ENCODE data around the gene METTL26. TPM values are rescaled to one million over a fixed set of nuclear protein-coding genes. Genes with fewer than 3 reads are reported as not detected.
"Not testable (repeated sequence)": the region's sequence is repeated elsewhere in the genome, so short reads cannot be mapped to it uniquely, and the experiment has no call there.

Gene METTL26
- total RNA-seq, 1 experiment from 2014 or later, result 132 TPM

DNA sequence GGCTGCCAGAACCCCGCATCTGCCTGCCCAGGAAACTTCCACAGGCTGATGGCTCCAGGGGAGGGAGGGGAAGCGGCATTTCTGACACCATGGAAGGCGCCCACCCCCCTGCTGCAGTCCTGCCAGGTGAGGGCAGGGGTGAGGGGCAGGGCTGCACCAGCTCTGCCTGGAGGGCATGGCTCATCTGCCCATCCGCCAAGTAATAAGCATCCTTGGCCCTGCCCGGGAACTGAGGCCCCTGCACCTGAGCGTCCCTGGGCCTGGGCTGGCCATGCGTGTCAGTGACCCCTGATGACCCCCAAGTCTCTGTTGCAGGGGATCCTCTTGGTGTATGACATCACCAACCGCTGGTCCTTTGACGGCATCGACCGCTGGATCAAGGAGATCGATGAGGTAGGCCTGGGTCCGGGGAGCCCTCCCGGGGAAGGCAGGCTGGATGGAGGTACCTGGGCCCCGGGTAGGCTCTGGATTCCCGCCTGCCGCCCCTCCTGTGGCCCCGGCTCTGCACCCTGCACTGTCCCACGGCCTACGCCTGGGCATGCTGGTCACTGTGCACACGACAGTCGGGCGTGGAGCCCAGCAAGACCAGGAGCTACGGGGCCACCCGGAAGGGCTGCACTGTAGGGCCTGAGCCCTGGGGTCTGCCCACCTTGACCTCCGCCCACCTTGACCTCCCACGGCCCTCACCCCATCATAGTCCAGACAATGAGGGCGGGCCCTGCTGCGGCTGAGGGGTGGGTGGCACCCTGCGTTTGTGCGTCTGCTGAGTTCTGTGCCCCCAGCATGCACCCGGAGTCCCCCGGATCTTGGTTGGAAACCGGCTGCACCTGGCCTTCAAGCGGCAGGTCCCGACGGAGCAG lies 10.8 kb downstream of the METTL26 start:
- no peak for DNase-seq (ENCODE audit: low read depth)

DNA sequence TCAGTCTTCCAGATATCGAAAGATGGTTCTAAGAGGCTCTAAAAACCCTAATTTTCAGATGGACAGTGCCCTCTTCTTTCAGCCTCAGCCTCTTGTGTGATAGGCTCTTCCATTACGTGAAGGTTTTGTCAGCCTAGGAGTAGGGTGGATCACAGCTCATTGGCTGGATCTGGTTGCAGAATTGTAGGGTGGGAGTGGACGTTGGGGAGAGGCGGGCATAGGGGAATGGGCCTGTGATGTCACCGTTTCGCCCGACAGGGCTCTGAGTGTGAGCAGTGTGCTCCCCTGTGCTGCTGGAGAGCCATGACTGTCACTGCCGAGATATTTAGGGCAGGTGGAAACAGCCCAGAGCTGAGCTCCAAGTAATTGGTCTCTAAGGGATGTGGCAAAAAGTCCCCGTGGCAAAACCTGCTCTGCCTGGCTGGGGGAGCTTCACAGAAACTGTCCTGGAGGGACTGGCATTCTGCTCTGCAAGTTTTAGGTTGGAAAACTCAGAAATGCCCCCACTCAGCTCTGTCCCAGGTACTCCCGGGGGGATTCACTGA lies 11.5 kb downstream of the METTL26 start:
- no peak for DNase-seq (ENCODE audit: low read depth)

DNA sequence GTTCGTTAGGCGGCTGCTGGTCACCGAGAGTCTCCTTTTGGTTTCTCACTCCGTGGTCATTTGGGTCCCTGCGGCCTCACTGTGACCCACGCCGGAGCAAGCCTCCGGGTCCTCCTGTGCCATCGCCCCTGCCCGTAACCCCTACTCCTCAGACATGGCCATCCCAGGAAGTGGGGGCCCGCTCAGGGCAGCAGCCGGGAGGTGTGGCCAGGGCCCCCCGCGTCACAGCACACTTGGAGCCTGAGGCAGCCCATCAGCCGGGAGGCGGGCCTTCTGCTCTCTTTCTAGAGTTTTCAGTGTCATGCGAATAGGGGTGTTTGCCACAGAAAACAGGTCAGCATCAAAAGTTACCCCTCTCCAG lies 13.2 kb downstream of the METTL26 start:
- DNase-seq (ENCODE audit: low read depth), result no peak

- no peak for DNase-seq (ENCODE audit: low read depth)
Measured at GRCh38 chr16:621526-622105, 14.5 kb downstream of the METTL26 start.

- no peak for DNase-seq (ENCODE audit: low read depth)
Measured at GRCh38 chr16:620700-621525, 15.2 kb downstream of the METTL26 start.

GRCh38 chr16:619476-620100 lies 16.5 kb downstream of the METTL26 start:
- DNase-seq (ENCODE audit: low read depth), result no peak

GRCh38 chr16:617855-618254 lies 18.2 kb downstream of the METTL26 start:
- DNase-seq (ENCODE audit: low read depth), result no peak

DNA sequence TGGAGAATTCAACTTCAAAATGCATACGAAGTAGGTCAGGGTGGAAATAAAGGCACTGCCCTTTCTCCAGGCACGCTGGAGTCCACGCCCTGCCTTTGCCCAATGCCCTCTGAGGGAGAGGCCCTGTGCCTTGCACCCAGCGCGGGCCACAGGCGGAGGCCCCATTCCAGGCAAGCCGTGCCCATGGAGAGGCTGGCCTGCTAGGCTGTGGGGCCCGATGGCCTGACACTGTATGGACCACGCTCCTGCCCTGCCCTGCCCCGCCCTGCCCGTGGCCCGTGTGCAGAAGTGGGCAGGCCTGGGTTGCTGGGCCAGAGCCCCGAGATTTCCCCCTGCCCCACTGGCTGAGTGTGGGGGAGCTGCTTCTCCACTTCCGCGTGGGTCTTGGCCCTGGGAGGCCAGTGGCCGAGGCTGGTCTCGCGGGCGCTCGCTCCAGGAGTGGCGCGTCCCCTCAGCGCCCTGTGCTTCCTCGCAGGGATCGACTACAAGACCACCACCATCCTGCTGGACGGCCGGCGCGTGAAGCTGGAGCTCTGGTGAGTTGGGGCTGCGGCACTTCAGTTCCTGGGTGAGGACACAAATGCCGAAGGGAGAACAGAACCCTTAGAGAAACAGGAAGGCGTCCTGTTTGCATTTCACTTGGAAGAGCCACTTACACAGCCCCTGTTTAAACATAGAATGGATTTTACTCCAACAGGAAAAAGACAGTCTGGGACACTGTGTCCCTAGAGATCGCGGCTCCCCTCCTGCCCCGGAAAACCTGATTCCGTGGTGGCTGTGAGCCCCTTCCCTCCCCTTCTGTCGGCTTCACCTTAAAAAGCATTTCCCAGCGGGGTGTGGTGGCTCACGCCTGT lies 19.1 kb downstream of the METTL26 start:
- DNase-seq (ENCODE audit: low read depth), result no peak

- no peak for DNase-seq (ENCODE audit: low read depth)
Measured at GRCh38 chr16:615122-615521, 21.0 kb downstream of the METTL26 start.

GRCh38 chr16:610513-611381 lies 25.4 kb downstream of the METTL26 start:
- DNase-seq (ENCODE audit: low read depth), result no peak

DNA sequence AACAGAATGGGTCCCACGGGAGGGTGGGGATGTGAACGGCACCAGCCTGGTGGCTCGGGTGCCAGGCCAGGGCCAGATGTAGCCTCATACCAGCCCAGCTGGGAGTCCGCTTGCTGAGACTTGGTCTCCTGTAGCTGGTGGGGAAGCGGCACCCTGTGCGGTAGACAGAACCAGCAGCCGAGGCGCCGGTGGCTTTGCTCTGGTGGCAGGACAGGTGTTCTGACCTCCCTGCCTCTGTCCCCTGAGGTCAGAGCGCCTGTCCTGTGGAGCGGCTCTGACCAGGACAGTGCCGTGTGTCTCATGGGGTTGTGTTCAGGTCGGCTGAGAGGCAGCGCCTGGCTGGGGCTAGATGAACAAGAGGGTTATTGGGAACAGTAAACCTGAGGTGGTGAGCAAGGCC lies 26.1 kb downstream of the METTL26 start:
- no peak for DNase-seq (ENCODE audit: low read depth)

DNA sequence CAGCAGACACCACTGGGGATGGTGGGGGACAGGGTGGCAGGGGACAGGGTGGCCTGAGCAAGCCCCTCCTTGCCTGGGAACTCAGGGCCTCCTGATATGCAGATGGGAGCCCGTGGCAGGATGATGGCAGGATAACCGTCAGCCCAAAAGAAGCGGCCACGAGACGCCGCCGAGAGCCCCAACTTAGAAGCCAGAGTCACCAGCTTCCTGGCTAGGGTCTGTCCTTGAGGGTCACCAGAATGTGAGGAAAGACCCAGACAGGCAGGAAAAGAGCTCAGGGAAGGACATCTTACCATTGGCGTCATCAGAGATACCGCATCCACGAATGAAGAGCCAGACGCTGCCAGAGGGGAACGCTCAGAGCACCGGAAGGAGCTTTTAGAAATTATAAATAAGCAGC lies 26.8 kb downstream of the METTL26 start:
- no peak for DNase-seq (ENCODE audit: low read depth)

GRCh38 chr16:608019-608418 lies 28.1 kb downstream of the METTL26 start:
- no peak for DNase-seq (ENCODE audit: low read depth)

- no peak for DNase-seq (ENCODE audit: low read depth)
Measured at GRCh38 chr16:606656-607307, 29.3 kb downstream of the METTL26 start.

DNA sequence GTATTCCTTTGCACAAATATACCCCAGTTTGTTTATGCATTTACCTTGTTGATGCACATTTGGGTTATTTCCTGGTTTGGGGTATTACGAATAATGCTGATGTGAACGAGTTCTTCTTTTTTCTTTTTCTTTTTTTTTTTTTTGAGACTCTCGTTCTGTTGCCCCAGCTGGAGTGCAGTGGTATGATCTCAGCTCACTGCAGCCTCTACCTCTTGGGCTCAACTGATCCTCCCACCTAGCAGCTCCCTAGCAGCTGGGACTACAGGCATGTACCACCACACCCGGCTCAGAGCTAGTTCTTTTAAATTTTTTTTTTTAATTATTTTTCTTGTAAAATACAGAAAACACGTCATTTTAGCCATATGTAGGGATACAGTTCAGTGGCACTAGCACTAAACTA lies 32.2 kb downstream of the METTL26 start:
- no peak for DNase-seq (ENCODE audit: low read depth)

DNA sequence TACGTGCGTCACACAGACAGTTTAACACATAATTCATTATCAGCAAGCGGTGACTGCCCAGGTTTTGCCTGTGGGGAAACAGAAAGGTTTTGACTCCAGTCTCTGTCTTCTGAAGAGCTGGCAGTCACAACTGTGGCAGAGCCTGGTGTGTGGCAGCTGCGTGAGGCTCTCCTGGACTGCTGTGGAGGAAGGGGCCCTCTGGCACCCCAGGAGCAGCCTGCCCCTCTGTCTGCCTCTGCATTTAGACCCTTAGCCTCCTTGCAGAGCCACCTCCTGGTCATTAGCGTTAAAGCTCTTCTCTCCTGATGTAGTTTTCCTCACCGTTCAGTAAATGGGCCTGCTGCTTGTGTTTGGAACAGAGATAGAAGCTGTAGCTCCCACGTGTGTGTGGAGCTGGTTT lies 35.3 kb downstream of the METTL26 start:
- no peak for DNase-seq (ENCODE audit: low read depth)

- no peak for DNase-seq (ENCODE audit: low read depth)
Measured at GRCh38 chr16:598823-599739, 37.0 kb downstream of the METTL26 start.

GRCh38 chr16:597655-598054 lies 38.5 kb downstream of the METTL26 start:
- DNase-seq (ENCODE audit: low read depth), result not testable (repeated sequence)
